HG03097 (cell line): Measurements from ENCODE around the gene TRAPPC10.

ENCODE experiments used
- ATAC-seq: cut with Tn5 transposase; IDR thresholded peaks from one replicate; pipeline ENCODE4 v1.9.1; 2021; ENCODE audit not compliant: unreplicated experiment, low FRiP score

Gene TRAPPC10

DNA sequence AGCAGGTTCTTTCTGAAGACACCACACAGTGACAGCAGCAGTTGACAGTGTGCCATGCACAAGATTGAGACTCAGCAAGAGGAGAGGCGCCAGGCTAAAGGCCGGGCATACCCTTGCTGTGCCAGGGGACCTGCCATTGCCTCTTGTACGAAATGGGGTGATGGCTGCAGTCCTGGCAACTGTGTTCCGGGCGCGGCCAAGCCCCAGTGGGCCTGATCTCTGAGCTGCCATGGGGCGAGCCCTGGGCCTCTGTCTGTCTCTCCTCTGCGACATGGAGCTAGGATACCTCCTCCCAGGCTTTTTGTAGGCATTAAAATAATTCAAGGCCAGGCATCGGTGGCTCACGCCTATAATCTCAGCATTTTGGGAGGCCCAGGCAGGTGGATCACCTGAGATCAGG lies 9.6 kb upstream of the TRAPPC10 start:
- ATAC-seq = no peak

DNA sequence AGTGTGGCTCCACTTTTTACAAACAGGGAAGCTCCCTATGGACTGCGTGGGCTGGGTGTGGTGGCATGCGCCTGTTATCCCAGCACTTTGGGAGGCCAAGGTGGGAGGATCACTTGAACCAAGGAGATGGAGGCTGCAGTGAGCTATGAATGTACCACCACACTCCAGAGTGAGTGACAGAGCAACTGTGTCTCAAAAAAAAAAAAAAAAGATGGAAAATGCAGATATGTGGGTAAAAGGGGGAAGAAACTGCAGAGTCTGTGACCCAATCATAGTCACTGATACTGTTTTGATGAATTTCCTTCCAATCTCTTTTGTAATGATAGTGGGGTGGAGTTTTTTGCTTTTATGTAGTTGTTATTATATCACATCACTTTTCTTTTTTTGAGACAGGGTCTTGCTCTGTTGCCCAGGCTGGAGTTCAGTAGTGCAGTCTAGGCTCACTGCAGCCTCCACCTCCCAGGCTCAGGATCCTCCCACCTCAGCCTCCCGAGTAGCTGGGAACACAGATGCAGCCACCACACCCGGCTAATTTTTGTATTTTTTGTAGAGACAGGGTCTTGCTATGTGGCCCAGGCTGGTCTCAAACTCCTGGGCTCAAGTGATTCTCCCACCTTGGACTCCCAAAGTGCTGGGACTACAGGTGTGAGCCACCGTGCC lies 8.7 kb upstream of the TRAPPC10 start:
- no peak for ATAC-seq

DNA sequence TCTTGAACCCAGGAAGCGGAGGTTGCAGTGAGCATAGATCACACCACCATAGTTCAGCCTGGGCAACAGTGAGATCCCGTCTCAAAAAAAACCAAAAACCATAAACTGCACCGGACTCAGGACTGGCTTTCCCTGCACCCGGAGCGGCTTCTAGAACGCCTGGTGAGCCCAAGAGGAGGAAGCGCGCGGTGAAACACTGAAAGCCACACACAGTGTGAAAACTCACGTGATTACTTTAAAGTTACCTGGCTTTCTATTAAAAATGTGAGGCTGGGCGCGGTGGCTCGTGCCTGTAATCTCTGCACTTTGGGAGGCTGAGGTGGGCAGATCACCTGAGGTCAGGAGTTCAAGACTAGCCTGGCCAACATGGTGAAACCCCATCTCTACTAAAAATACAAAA lies 7.0 kb upstream of the TRAPPC10 start:
- ATAC-seq = no peak

DNA sequence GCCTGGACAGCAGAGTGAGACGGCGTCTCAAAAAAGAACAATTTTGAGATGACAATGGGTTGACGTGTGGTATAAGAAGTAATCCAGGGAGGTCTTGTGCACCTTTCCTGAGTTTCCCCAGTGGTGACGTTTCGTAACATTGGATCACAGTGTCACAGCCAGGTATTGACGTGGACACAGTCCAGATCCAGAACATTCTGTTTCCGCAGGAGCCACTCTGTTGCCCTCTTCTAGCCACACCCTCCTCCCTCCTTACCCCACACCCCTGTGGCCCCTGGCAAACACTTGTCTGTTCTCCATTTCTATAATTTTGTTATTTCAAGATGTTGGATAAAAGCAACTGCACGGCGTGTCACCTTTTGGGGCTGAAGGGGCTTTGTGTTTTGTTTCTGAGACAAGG lies 6.5 kb upstream of the TRAPPC10 start:
- no peak for ATAC-seq

DNA sequence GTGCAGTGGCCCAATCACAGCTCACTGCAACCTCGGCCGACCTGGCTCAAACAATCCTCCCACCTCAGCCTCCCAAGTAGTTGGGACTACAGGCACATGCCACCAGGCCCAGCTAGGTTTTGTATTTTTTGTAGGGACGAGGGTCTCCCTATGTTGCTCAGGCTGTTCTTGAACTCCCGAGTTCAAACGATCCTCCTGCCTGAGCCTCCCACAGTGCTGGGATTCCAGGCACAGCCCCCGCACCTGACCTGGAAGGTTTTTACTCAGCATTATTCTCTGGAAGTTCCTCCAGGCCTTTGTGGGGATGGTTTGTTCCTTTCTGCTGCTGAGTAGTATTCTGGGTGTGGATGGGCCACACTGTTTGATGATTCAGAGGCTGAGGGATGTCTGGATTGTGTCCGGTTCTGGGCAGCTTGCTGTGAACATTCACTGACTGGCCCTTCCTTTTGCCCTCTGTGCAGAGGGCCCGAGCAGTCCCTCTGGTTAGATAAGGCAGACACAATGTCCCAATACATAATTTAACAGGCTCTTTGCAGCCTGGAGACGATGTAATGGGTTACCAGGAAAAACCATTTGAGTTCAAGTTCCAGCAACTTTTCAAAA lies 6.0 kb upstream of the TRAPPC10 start:
- no peak for ATAC-seq

DNA sequence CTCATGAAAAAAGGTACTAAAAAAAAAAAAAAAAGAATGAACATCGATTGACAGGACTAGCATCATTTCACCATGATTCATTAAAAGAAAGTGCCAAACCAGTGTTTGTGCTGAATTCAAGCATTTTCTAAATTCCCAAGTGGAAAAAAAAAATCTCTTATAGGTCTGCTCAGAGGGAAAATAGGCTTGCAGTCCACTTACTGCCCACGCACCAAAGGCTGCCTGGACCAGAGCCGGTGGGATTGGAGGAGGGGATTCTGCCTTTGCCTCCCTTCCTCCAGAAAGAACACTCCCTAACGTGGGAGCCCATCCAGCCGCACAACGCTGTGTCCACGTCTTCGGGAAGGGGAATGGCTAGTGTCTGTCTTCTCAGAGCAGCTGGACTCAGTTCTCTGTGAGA lies 5.5 kb upstream of the TRAPPC10 start:
- ATAC-seq = no peak

DNA sequence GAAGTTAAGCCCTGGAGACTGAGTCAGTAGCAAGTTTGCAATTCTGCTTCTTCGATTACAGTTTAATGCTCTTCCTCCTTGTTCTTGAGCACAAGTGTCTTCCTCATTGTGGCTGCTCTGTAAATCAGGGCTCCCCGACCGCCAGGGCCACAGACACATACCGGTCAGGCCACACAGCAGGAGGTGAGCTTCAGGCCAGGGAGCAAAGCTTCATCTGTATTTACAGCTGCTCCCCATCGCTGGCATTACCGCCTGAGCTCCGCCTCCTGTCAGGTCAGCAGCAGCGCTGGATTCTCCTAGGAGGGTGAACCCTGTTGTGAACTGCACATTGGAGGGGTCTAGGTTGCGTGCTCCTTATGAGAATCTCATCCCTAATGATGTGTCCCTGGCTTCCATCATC lies 1.7 kb upstream of the TRAPPC10 start:
- ATAC-seq = no peak

DNA sequence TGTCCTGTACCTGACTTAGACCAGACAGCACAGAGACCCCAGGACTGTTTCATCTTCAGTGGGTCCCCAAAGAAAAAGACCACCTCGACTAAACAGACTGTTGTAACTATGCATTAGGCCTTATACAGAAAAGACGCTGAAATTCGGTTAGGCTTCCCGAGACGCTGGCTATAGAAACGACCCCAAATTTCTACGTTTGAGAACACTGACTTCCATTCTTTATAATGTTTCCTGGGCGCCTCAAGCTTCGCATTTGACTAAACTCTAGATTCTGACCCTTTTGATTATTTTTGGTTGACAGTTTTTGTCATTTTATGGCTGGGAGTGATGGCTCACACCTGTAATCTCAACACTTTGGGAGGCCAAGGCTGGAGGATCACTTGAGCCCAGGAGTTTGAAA lies 986 bp upstream of the TRAPPC10 start:
- no peak for ATAC-seq

DNA sequence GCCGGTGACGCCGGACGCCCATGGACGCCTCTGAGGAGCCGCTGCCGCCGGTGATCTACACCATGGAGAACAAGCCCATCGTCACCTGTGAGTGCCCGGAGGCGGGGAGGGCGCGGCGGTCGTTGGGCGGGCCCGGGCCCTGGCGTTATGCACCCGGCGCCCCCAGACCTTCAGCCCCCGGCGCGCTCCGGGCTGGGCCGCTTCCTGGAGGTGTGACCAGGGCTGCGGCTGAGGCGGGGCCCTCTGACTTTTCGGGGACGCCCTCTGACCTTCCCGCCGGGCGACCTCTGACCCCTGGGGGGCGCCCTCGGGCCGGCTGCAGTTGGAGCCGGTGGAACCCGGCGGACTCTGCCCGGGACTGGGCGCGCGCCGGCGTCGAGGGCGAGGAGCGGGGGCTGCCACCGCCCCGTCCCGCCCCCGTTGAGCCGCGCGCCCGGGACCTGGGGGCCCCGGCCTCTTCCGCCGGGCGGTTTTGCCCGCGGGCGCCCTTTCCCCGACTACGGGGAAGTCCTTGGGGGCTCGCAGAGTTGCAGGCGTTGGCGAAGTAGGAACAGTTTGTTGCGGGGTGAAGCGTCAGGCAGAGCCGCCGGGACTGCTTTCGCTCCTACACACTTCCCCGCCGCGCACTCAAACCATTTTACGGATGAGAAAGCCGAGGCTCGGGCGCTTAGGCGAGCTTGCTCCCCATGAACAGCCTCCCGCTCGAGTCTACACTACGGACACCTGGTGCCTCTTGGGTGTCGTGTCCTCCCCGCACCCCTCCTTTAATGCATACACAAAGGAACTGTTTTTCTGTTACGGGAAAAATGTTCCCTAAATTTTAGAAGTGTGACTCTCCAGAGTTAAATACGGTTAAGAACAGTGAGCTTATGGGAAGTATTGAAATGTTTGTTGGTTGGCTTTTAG lies 618 bp downstream of the TRAPPC10 start:
- ATAC-seq = peak; percentile 53

DNA sequence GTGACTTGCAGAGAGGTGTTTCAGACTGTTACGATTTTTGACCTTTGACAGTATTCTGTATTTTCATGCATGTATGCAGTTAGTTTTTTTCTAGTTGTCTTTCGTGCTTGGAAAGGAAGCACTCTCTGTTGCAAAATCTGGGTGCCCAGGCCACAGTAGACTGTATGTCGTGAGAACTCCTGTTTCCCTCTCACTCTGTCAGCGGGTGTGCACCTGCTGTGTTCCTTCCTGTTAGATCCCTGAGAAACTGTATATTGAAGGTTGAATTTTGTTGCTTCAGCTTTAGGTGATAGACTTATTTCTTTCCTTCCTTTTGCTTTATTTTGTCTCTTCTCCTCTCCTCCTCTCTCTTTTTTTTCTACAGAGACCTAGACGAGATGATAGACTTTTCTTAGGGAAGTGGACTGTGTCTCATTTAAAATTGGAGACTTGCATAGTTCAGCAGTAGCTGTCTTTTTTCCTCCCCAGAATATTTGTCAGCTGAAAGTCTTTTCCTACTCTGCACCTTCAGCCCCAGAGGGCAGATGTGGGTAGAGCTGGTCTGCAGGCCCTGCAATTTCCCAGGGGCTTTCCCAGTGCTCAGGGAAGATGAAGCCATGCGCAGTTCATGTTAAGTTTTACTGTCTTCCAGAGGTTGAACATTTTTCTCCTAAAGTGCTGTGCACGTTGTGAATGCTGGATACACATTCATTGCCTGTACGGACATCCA lies 1.4 kb downstream of the TRAPPC10 start:
- ATAC-seq = no peak

DNA sequence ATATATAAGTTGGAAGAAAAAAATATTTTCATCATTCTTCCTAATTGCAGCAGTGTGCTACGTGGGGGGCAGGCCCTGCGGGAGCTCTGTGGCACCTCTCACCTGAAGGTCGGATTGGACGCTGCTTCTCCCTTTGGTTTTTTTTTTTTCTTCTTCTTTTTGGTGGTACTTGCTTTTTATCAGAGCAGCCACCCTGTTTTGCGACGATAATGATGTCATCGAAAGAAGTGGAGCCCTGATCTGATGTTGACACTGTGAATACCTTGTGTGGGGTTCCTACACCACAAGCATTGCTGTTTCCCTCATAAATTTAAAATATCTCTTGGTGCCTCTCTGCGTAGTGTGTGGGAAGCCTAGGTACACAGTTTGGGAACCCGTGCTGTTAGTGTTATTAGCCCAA lies 5.5 kb downstream of the TRAPPC10 start:
- no peak for ATAC-seq

DNA sequence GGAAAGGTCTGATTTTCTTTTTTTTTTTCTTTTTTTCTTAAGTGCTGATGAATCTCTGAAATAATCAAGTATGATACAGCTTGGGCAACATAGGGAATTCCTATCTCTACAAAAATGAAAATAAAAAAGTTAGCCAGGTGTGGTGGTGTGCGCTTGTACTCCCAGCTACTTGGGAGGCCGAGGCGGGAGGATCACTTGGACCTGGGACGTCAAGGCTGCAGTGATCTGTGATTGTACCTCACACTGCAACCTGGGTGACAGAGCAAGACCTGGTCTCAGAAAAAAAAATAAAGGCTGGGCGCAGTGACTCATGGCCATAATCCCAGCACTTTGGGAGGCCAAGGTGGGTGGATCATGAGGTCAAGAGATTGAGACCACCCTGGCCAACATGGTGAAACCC lies 6.0 kb downstream of the TRAPPC10 start:
- no peak for ATAC-seq

DNA sequence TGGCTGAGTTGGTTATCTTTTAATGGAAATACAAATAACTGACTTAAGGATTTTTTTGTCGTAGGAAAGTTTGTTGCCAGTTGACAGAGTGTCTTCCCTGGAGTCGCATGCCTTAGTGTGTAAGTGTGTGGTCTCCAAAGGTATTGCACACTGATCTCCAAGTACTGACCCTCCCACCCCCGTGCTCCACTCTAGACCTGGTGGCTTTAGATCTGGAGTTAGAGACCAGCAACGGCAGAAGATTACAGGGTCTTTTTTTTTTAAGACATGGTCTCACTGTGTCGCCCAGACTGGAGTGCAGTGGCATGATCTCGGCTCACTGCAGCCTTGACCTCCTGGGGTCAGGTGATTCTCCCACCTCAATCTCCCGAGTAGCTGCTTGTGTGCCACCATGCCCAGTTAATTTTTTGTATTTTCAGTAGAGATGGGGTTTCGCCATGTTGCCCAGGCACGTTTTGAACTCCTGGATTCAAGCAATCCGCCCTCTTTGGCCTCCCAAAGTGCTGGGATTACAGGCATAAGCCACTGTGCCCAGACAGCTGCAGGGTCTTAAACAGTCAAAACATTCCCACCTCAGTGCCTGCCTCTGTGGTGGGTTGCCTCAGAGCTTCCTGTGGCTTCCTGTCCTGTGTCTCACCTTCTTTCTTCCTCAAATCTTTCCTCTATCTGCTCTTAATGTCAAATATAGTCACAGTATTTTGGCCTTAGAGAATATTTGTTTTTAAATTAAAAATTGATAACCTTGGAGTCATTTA lies 6.9 kb downstream of the TRAPPC10 start:
- ATAC-seq = no peak

DNA sequence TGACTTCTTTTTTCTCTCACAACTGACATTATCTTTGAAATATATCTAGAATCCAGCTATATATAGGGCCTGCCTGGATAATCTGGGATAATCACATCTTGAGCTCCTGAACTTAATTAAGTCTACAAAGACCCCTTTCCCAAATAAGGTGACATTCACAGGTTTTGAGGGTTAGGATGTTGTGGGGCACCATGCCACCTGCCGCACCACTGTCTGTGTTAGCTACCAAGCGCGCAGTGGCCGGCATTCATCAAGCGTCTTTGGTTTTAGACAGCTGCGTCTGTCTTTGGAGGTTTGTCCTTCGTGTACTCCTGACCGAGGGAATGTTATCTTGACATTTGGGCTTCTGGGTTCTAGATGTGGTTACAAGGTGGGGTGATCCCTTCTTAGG lies 7.5 kb downstream of the TRAPPC10 start:
- ATAC-seq = no peak

DNA sequence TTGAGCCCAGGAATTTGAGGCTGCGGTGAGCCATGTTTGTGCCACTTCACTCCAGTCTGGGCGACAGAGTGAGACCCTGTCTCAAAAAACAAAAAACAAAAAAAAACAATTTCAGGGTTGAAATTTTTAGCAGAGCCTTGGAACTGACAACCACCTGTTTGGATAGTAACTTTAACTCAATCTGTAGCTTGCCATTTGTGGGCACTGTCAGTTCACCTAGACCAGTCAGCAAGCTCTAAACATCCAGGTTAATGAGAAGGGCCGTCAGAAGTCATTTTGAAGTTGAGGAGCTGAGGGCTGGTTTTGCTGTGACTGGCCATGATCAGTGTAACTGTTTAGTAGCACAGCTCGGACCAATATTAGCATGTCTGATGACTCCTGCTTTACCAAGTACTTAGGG lies 8.4 kb downstream of the TRAPPC10 start:
- ATAC-seq = no peak

DNA sequence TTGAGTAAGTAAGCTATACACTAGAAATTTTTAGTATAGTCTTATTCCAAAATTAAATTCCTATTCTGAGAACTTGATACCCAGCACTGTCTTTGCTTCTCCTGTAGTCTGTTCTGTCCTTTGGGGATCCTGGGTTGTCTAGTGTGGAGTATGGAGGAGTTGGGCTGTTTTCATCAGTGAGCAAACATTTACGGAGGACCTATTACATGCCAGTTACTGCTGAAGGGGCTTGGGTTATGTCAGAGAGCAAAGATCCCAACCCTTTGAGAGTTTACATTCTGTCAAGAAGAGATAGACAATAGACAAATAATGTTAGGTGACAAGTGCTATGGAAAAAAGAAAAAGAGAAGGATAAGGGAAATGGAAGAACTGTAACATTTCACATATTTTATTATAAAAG lies 9.0 kb downstream of the TRAPPC10 start:
- ATAC-seq = no peak

DNA sequence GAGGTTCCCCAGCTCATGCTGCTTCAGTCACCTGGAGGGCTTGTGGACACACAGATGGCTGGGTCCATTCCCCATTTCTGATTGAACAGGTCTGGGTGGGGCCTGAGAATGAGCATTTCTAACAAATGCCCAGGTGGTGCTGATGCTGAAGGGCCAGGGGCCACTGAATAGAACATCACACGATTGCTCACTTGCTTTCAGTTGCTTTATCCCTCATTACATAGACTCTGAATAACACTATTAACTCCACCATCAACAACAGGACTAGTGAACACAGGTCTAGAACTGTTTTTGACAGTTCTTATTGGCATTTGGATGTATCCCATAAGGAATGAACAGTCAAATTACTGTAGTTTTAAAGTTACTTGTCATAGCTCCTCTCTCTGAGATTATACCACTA lies 12.1 kb downstream of the TRAPPC10 start:
- ATAC-seq = no peak

DNA sequence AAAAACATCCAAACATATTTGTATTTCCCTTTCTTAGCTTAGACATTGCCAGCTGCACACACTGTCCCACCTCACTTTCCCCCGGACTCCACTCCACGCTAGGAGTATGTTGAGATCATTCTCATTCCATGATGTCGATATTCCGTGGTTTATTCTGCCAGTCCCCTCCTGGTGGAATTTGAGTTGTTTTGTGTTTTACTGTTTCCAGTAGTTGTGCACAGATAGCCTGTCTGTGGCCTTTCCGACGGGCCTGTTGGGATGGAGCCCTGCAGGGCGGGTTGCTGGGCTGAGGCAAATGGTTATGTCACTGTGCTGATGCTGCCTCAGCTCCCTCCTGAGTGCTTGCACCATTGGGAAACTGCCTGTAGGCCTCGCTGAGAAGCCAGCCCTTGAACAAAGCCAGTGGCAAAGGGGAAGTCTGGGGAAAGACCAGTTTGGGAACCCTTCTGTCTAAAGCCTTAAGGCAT lies 12.8 kb downstream of the TRAPPC10 start:
- ATAC-seq = no peak

DNA sequence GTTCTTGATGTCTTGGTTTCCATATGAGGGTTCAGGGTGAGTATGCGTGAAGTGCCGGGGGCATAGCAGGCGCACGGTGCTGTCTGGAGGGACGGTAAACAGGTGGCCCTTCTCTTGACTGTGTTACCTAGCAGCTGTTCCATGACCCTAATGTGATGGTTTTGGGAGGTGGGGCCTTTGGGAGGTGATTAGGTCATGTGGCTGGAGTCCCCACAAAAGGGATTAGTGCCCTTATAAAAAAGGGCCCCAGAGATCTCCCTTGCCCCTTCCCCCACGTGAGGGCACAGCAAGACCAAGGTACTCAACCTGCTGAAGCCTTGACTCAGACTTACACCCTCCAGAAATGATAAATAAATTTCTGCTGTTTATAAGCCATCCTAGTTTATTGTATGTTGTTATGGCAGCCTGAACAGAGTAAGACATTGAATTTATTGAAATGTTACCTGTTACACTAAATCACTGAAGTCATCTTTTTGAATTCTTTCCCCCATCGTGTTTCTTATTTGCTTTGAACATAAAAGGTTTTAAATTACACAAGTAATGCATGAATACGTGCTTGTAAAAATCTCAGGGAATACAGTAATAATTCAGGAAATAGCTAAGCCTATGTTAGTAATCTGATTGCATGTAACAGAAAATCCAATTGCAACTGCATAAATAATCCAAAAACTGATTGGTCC lies 15.6 kb downstream of the TRAPPC10 start:
- no peak for ATAC-seq

DNA sequence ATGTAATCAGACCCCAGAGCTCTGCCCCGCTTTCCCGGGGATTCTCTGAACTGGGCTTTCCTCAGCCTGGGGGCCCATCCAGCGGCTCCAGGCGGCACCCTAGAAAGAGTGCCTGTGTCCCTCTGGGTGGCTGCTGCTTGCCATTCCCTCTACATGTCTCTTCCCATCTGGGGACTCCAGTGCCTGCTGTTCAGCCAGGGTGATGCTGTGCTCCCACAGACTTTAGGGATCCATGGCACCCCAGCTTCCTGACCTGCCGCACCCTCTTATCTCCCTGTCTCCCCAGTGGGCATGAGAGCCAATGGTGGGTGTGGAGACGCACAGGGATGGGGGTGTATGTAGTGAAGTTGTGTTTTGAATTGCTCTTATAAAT lies 16.2 kb downstream of the TRAPPC10 start:
- ATAC-seq = no peak
